HG03354 (cell line): ENCODE data around the gene TBC1D17.
A peak's percentile ranks its signal among the peaks of the same experiment; 100 is the strongest.

Source experiments
- ATAC-seq: cut with Tn5 transposase; IDR thresholded peaks from one replicate; pipeline ENCODE4 v1.9.1; 2021; ENCODE audit warnings: mild to moderate bottlenecking; ENCODE audit not compliant: unreplicated experiment, poor library complexity, severe bottlenecking

Gene TBC1D17

DNA sequence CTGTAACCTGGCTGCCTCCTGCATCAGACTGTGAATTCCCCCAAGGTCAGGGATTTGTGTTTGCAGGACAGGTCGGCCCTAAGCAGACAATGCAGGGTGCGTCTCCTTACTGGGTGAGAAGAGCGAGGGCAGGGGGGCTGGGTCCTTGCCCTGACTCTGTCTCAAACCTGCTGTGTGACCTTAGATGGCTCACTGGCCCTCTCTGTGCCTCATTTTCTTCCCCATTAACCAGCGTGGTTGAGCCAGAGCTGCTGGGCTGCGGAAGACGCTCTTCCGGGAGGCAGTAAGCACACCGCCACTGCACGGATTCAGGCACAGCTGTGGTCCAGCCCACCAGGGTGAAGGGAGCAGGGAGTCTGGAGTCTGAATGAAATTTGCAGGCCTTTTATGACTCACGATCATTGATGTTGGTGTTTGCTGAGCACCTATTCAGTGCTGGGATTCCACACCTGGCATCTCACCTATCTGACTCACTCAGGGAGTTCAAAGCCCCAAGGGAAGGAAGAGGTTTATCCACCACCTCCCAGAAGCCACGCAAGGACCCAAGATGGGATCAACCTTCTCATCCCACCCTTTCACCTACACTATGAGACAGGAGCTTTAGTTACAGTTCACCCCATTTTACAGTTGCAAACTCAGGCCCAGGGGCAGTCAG is 2.9 kb upstream of the TBC1D17 start:
- no peak for ATAC-seq

GRCh38 chr19:49875177-49875576 is 2.3 kb upstream of the TBC1D17 start:
- no peak for ATAC-seq

- no peak for ATAC-seq
Observed at GRCh38 chr19:49875857-49876421, 1.6 kb upstream of the TBC1D17 start.

- ATAC-seq: peak; percentile 57
Observed at GRCh38 chr19:49876422-49877019, 981 bp upstream of the TBC1D17 start.

- ATAC-seq: peak; percentile 47
Observed at GRCh38 chr19:49877879-49878743, 609 bp downstream of the TBC1D17 start.

DNA sequence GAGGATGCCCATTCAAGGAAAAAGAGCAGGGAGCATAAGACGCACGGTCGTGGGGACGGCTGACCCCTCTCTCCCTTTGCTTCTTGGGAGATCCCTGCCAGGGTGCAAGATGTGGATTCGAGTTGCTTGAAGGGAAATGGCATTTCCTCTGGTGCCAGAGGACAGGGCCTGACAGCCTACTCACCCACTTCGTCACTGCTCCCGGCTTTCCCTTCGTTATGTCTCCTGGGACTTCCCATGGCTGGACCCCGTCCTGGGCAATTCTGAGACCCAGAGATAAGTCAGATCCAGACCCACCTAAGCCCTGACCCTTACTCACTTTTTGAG is 1.2 kb downstream of the TBC1D17 start:
- no peak for ATAC-seq

DNA sequence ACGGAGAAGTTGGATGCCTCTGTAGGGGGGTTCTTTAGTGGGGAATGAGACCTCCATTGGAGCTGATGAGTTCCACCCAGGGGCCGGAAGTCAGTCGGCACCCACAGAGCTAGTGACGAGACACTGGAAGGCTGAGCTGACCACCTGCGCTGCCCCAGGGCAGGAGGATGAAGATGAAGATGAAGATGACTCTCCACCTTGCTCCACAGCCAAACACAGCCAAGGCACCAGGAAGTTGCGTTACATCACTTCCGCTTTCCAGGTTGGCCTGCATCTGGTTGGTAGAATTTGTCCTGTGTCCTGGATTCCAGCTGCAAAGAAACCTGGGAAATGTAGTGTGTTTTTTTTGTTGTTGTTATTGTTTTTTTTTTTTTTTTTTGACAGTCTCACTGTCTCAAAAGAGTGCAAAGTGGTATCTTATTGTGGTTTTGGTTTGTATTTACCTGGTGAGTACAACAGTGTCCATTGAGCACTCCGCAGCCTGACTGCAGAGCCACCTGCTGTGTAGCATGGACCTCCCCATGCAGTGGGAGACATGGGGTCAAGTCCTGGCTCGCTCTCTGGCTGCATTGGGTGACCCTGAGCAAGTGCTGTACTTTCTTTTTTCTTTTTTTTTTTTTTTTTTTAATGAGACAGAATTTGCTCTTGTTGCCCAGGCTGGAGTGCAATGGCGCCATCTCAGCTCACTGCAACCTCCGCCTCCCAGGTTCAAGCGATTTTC is 1.9 kb downstream of the TBC1D17 start:
- ATAC-seq: no peak

DNA sequence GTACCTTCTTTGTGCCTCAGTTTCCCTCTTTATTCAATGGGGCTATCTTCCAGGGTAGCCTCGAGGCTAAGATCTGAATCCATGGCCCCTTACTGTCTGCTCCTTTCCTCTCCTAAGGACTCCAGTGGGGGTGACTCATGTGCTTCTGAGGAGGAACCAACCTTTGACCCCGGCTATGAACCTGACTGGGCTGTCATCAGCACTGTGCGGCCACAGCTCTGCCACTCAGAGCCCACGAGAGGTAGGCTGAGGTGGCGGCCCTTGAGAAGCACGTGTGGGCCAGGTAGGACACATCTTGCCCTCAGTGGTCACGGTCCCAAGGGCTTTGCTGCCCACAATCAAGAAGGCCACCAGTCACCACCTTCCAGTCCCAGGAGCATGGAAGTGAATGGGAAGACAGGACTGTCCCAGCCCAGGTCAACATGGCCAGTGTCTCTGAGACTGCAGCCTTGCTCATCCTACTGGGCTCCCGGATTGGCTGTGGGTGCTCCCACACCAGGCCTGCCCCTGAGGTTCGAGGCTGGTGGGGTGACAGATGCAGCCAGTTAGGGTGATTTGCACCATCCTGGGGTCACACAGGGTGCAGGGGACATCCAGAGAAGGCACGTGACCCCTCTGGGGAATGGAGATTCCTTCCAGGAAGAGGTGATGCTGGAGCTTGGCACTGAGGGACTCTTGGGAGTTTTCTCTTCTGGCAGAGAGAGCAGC is 2.8 kb downstream of the TBC1D17 start:
- no peak for ATAC-seq

DNA sequence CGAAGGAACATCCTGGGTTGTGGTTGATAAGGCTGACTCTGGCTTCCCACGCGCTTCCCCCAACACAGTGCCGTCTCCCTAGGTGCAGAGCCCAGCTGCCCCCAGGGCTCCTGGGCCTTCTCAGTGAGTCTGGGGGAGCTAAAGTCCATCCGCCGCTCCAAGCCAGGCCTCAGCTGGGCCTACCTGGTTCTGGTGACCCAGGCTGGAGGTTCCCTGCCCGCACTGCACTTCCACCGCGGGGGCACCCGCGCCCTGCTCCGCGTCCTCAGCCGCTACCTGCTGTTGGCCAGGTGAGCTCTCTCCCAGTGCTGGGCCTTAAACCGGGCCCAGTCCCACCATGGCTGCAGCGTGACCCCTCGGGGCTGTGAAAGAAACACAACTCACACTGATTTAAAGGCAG is 3.7 kb downstream of the TBC1D17 start:
- ATAC-seq: no peak

DNA sequence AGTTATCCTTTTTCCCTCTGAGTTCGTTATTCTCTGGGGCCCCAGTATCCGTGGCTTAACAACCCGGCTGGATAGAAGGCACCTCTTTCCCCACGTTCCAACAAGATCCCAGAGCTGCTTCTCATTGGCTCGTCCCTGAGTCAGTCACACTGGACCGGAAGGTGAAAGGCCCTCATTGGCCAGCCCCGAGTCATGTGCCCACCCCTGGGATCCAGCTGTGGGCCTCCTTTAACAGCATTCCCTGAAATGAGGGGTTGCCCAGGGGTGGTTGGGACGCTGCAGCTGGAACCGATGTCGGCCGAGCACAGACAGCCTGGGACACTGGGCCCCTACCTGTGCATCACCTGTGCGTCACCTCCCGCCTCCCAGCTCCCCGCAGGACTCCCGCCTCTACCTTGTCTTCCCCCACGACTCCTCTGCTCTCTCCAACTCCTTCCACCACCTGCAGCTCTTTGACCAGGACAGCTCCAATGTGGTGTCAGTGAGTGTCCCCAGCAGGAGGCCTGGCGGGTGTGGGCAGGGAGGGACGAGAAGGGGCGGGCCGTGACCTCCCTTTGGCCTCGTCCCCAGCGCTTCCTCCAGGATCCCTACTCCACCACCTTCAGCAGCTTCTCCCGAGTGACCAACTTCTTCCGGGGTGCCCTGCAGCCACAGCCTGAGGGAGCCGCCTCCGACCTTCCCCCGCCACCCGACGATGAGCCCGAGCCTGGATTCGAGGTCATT is 4.3 kb downstream of the TBC1D17 start:
- ATAC-seq: no peak

DNA sequence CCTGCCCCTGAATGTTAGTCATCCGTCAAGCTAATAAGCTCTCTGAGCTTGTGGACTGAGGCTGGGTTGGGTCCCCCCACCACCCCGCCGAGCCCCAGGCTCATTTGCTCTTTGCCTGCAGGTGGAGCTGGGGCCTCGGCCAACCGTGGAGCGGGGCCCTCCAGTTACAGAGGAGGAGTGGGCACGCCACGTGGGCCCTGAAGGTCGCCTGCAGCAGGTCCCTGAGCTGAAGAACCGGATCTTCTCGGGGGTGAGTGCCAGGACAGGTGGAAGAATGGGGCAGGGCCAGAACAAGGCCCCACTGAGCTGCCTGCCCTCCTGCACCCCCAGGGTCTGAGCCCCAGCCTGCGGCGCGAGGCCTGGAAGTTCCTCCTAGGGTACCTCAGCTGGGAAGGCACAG is 5.1 kb downstream of the TBC1D17 start:
- ATAC-seq: no peak

GRCh38 chr19:49883094-49883493 is 5.6 kb downstream of the TBC1D17 start:
- no peak for ATAC-seq

DNA sequence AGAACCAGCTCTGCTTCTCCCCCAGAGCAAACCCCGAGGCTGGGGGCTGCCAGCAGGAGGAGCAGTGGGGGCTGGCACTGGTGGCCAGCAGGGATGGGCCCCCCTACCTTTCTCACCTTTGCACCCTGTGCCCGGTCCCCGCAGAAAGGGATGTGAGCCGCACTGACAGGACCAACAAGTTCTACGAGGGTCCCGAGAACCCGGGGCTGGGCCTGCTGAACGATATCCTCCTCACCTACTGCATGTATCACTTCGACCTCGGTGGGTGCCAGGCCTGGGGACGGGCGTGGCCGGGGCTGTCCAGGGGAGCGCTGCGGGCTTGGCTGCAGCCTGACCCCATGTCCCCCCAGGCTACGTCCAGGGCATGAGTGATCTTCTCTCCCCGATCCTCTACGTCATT is 6.6 kb downstream of the TBC1D17 start:
- no peak for ATAC-seq

GRCh38 chr19:49884760-49885159 is 7.3 kb downstream of the TBC1D17 start:
- ATAC-seq: no peak

DNA sequence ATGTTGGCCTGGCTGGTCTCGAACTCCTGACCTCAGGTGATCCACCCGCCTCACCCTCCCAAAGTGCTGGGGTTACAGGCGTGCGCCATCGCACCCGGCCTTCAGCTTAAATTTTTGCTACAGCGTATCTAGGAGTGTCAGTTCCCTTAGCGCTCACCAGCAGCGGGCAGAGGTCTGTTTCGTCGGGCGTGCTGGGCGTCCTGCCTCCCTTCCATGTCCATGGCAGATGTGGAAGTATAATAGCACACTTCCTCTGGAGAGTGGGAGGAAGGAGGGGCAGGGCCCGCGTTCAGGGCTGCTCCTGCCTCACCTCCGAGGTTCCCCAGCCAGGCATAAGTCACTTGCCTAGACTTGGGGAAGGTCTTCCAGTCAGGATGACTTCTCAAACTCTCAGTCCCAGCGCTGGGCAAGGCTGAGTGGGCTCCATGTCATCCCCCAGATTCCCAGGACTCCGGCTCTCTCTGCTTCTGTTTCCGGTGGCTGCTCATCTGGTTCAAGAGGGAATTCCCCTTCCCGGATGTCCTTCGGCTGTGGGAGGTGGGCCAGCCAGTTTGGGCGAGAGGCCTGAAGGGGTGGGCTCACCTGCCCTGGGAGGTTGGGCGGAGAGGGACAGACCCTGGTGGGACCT is 9.6 kb downstream of the TBC1D17 start:
- no peak for ATAC-seq

DNA sequence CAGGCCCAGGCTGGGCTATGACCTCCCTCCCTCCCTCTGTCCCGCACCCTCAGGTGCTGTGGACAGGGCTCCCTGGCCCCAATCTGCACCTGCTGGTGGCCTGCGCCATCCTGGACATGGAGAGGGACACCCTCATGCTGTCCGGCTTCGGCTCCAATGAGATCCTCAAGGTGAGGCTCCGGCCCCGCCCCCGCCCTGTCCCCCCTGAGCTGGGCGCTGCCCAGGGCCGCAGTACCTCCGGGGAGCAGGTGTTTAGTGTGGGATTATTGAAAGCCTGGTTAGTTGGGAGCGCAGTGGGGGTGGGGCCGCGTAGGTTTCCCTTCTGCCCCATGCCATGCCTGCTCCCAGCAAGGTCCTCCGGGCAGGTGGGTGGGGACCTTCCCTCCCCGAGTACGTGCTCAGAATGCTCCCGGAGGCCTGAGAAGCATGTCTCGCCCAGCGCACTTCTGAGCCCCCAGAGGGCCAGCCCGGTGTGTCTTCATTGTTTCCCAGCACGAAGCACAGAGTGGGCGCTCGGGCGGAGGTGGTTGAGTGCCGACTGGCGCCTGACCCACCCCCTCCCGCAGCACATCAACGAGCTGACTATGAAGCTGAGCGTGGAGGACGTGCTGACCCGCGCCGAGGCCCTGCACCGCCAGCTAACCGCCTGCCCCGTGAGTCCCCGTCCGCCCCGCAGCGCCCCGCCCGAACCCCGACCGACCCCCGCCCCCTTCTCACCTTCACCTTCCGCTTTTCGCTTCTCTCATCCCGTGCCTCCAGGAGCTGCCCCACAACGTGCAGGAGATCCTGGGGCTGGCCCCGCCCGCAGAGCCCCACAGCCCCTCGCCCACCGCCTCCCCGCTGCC is 10.4 kb downstream of the TBC1D17 start:
- ATAC-seq: no peak

DNA sequence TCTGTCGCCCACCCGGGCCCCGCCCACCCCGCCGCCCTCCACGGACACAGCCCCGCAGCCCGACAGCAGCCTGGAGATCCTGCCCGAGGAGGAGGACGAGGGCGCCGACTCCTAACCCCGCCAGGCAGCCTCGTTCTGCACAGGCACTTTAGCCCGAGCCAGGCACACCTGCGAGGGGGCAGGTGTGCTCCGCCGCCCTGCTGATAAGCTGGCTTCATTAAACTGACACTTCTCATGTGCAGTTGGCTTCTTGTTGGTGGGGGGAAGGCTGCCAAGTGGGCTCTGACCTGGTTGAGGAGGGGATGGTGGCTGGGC is 11.0 kb downstream of the TBC1D17 start:
- no peak for ATAC-seq
